ENCODE data around the gene DNPEP.

Gene DNPEP

GRCh38 chr2:219405958-219406860 is 18.5 kb upstream of the DNPEP start:
- no peak for TF ChIP-seq CTCF (IDR thresholded peaks at IDR 0.05; ENCODE audit: control insufficient read depth, extremely low read depth, insufficient read depth)
- H3K4me3 ChIP-seq (ENCODE audit: low read depth, low read length), result no peak overlapping the region
- no peak for DNase-seq (ENCODE audit: low read depth)

GRCh38 chr2:219405451-219405850 is 17.7 kb upstream of the DNPEP start:
- H3K4me3 ChIP-seq (ENCODE audit: low read depth, low read length), result no peak overlapping the region
- DNase-seq (ENCODE audit: low read depth), result no peak
- no peak for TF ChIP-seq CTCF (IDR thresholded peaks at IDR 0.05; ENCODE audit: control insufficient read depth, extremely low read depth, insufficient read depth)

GRCh38 chr2:219404954-219405353 is 17.2 kb upstream of the DNPEP start:
- no peak for TF ChIP-seq CTCF (IDR thresholded peaks at IDR 0.05; ENCODE audit: control insufficient read depth, extremely low read depth, insufficient read depth)
- H3K4me3 ChIP-seq (ENCODE audit: low read depth, low read length), result no peak overlapping the region
- DNase-seq (ENCODE audit: low read depth), result no peak

GRCh38 chr2:219404291-219404910 is 16.7 kb upstream of the DNPEP start:
- no peak for DNase-seq (ENCODE audit: low read depth)
- H3K4me3 ChIP-seq (ENCODE audit: low read depth, low read length), result no peak overlapping the region
- no peak for TF ChIP-seq CTCF (IDR thresholded peaks at IDR 0.05; ENCODE audit: control insufficient read depth, extremely low read depth, insufficient read depth)

- TF ChIP-seq CTCF (IDR thresholded peaks at IDR 0.05; ENCODE audit: control insufficient read depth, extremely low read depth, insufficient read depth), result no peak
- no peak overlapping the region for H3K4me3 ChIP-seq (ENCODE audit: low read depth, low read length)
- DNase-seq (ENCODE audit: low read depth), result no peak
Observed at GRCh38 chr2:219403861-219404260, 16.1 kb upstream of the DNPEP start.

GRCh38 chr2:219402665-219403515 is 15.2 kb upstream of the DNPEP start:
- H3K4me3 ChIP-seq (ENCODE audit: low read depth, low read length), result no peak overlapping the region
- DNase-seq (ENCODE audit: low read depth), result peak; percentile 22
- peak; percentile 80 for TF ChIP-seq CTCF (IDR thresholded peaks at IDR 0.05; ENCODE audit: control insufficient read depth, extremely low read depth, insufficient read depth)

Measured in LNCaP clone FGC (cell line).